ENCODE results near the gene TBL3.
"Not testable (repeated sequence)": the region's sequence is repeated elsewhere in the genome, so short reads cannot be mapped to it uniquely, and the experiment has no call there.

TBL3 gene

GRCh38 chr16:1946495-1947368, 25.1 kb upstream of the TBL3 start:
- H3K27me3 ChIP-seq (replicated peaks) = no peaks in the 10 kb centered on the region
- H3K27ac ChIP-seq = no peak overlapping the region
- TF ChIP-seq CTCF (IDR thresholded peaks at IDR 0.05; ENCODE audit: low read depth, low read length, missing control alignments) = peak; percentile 7
- H3K4me3 ChIP-seq (ENCODE audit: low read depth, low read length) = no peak overlapping the region
- H3K36me3 ChIP-seq (replicated peaks) = no peaks in the 10 kb centered on the region
- in situ Hi-C loops (cut with HindIII; ENCODE audit: low pct_ligation_motif_present, low sequenced_read_pairs) = no loop called here
- no peak for DNase-seq

DNA sequence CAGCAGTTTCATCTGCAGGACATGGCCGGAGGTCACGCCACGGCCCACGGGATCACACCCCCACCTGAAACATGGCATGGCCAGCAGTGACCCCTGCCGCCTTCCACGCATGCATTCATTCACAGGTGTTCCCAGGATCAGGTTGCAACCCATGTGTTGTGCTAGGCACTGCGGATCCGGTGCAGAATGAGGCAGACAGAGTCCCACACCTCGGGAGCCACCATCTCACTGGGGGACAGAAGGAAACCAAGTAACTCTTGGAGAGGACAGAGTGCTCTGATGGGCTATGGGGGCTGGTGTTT, 24.5 kb upstream of the TBL3 start:
- no peak for DNase-seq
- no peak for TF ChIP-seq CTCF (IDR thresholded peaks at IDR 0.05; ENCODE audit: low read depth, low read length, missing control alignments)
- Histone ChIP-seq H3K4me3 (ENCODE audit: low read depth, low read length) (no peak overlapping the region), H3K27ac (no peak overlapping the region), H3K27me3 (replicated peaks) (no peaks in the 10 kb centered on the region), H3K36me3 (replicated peaks) (no peaks in the 10 kb centered on the region)
- in situ Hi-C loops (cut with HindIII; ENCODE audit: low pct_ligation_motif_present, low sequenced_read_pairs) = no loop called here

DNA sequence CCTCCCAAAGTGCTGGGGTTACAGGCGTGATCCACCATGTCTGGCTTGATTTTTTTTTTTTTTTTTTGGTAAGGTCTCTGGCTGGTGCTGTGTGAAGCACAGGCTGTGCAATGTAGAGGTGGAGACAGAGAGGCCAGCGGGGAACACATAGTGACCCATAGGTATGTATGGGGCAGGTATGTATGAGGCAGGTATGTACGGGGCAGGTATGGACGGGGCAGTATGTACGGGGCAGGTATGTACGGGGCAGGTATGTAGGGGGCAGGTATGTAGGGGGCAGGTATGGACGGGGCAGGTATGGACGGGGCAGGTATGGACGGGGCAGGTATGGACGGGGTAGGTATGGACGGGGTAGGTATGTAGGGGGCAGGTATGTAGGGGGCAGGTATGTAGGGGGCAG, 22.3 kb upstream of the TBL3 start:
- no peak for TF ChIP-seq CTCF (IDR thresholded peaks at IDR 0.05; ENCODE audit: low read depth, low read length, missing control alignments)
- no peaks in the 10 kb centered on the region for H3K27me3 ChIP-seq (replicated peaks)
- H3K36me3 ChIP-seq (replicated peaks) = no peaks in the 10 kb centered on the region
- H3K27ac ChIP-seq = no peak overlapping the region
- H3K4me3 ChIP-seq (ENCODE audit: low read depth, low read length) = no peak overlapping the region
- DNase-seq = no peak
- in situ Hi-C loops (cut with HindIII; ENCODE audit: low pct_ligation_motif_present, low sequenced_read_pairs) = no loop called here

- H3K27me3 ChIP-seq (replicated peaks) = no peaks in the 10 kb centered on the region
- no peak for DNase-seq
- no peak overlapping the region for H3K4me3 ChIP-seq (ENCODE audit: low read depth, low read length)
- H3K27ac ChIP-seq = no peak overlapping the region
- H3K36me3 ChIP-seq (replicated peaks) = no peaks in the 10 kb centered on the region
- no peak for TF ChIP-seq CTCF (IDR thresholded peaks at IDR 0.05; ENCODE audit: low read depth, low read length, missing control alignments)
- in situ Hi-C loops (cut with HindIII; ENCODE audit: low pct_ligation_motif_present, low sequenced_read_pairs) = no loop called here
These were observed 21.8 kb upstream of the TBL3 start for GRCh38 chr16:1950047-1950446.

DNA sequence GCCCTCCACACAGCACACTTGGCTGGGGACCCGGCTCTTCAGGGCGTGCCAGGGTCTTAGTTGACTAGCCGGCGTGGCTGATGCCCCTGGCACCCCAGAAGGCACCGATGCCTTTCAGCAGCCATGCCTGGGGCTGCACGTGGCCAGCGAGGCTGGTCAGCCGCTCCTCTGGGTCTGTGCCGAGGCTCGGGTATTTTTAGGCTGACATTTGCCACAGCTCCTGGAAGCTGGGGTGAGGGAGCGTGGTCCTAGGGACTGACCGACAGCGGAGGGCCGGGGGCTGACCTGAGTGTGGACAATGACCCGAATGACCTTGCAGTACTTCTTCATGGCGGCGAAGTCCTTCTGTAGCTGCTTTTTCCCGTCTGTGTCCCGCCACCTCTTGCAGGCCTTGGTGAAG, 21.3 kb upstream of the TBL3 start:
- in situ Hi-C loops (cut with HindIII; ENCODE audit: low pct_ligation_motif_present, low sequenced_read_pairs) = no loop called here
- H3K27me3 ChIP-seq (replicated peaks) = no peaks in the 10 kb centered on the region
- no peaks in the 10 kb centered on the region for H3K36me3 ChIP-seq (replicated peaks)
- H3K4me3 ChIP-seq (ENCODE audit: low read depth, low read length) = no peak overlapping the region
- H3K27ac ChIP-seq = no peak overlapping the region
- no peak for TF ChIP-seq CTCF (IDR thresholded peaks at IDR 0.05; ENCODE audit: low read depth, low read length, missing control alignments)
- DNase-seq = no peak

DNA sequence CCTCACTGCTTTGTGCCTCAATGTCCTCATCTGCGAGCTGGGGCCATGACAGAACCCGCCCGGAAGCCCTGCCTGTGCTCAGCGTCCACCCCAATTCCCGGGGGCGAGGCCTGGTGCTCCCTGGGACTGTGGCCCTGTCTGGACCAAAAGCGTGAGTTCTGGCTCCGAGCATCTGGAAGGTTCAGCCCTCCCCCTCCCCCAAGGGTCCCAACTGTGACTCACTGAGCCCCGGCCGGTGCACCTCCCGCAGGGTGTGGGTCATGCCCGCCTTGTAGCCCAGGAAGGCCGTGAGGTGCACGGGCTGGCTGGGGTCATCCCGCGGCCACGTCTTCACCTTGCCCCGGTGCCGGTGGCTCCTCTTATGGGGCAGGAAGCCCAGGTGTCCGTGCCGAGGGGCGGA, 18.1 kb upstream of the TBL3 start:
- TF ChIP-seq CTCF (IDR thresholded peaks at IDR 0.05; ENCODE audit: low read depth, low read length, missing control alignments) = no peak
- Histone ChIP-seq H3K27me3 (replicated peaks) (no peaks in the 10 kb centered on the region), H3K4me3 (ENCODE audit: low read depth, low read length) (no peak overlapping the region), H3K36me3 (replicated peaks) (no peaks in the 10 kb centered on the region), H3K27ac (no peak overlapping the region)
- in situ Hi-C loops (cut with HindIII; ENCODE audit: low pct_ligation_motif_present, low sequenced_read_pairs) = no loop called here
- DNase-seq = no peak

DNA sequence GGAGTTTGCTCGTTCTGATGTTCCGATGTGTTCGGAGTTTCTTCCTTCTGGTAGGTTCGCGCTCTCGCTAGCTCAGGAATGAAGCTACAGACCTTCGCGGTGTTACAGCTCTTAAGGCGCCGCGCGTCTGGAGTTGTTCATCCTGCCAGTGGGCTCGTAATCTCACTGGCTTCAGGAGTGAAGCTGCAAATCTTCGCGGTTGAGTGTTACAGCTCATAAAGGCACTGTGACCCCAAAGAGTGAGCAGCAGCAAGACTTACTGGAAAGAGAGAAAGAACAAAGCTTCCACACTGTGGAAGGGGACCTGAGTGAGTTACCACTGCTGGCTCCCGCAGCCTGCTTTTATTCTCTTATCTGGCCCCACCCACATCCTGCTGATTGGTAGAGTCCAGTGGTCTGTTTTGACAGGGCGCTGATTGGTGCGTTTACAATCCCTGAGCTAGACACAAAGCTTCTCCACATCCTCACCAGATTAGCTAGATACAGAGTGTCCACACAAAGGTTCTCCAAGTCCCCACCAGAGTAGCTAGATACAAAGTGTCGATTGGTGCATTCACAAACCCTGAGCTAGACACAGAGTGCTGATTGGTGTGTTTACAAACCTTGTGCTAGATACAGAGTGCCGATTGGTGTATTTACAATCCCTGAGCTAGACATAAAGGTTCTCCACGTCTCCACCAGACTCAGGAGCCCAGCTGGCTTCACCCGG, 14.3 kb upstream of the TBL3 start:
- H3K27me3 ChIP-seq (replicated peaks); H3K4me3 ChIP-seq (ENCODE audit: low read depth, low read length); DNase-seq; in situ Hi-C loops (cut with HindIII; ENCODE audit: low pct_ligation_motif_present, low sequenced_read_pairs); H3K27ac ChIP-seq: not testable (repeated sequence)
- peaks cover 15% of the 10 kb centered on the region for H3K36me3 ChIP-seq (replicated peaks)

- H3K4me3 ChIP-seq (ENCODE audit: low read depth, low read length); H3K27ac ChIP-seq; in situ Hi-C loops (cut with HindIII; ENCODE audit: low pct_ligation_motif_present, low sequenced_read_pairs); H3K27me3 ChIP-seq (replicated peaks); DNase-seq: not testable (repeated sequence)
- H3K36me3 ChIP-seq (replicated peaks) = peaks cover 20% of the 10 kb centered on the region
These were observed 13.7 kb upstream of the TBL3 start for GRCh38 chr16:1958143-1958491.

Measured in brain microvascular endothelial cell (primary cell).